NCI-H82 treated with DMSO at 0.1 percent for 48 hours (cell line): Measurements from ENCODE around the gene MYO1E.
"Not testable (repeated sequence)": the region's sequence is repeated elsewhere in the genome, so short reads cannot be mapped to it uniquely, and the experiment has no call there.

ENCODE experiments used
- DNase-seq: peaks from one replicate; lab custom pipeline; 2025; ENCODE audit not compliant: unreplicated experiment; lab: John Stamatoyannopoulos, UW

MYO1E gene

GRCh38 chr15:59372352-59373211 lies at the start of gene MYO1E:
TSS of gene MYO1E (minus strand) at chr15:59372871. CDS start at chr15:59372500, 371 bp downstream.
- peak; percentile 84 for DNase-seq

GRCh38 chr15:59420986-59421618 lies 48.4 kb upstream of the MYO1E start:
- no peak for DNase-seq

GRCh38 chr15:59420108-59420507 lies 47.4 kb upstream of the MYO1E start:
- no peak for DNase-seq

GRCh38 chr15:59419170-59419569 lies 46.5 kb upstream of the MYO1E start:
- DNase-seq = no peak

- DNase-seq = no peak
These were observed 44.1 kb upstream of the MYO1E start for GRCh38 chr15:59416816-59417215.

GRCh38 chr15:59413577-59413976 lies 40.9 kb upstream of the MYO1E start:
- DNase-seq = no peak

- no peak for DNase-seq
These were observed 37.8 kb upstream of the MYO1E start for GRCh38 chr15:59410391-59410896.

GRCh38 chr15:59407946-59408345 lies 35.3 kb upstream of the MYO1E start:
- DNase-seq = no peak

- DNase-seq = no peak
These were observed 33.8 kb upstream of the MYO1E start for GRCh38 chr15:59406446-59406845.

GRCh38 chr15:59405079-59405478 lies 32.4 kb upstream of the MYO1E start:
- DNase-seq = no peak

- no peak for DNase-seq
These were observed 29.3 kb upstream of the MYO1E start for GRCh38 chr15:59401824-59402569.

GRCh38 chr15:59401051-59401823 lies 28.6 kb upstream of the MYO1E start:
- DNase-seq = not testable (repeated sequence)

- no peak for DNase-seq
These were observed 27.6 kb upstream of the MYO1E start for GRCh38 chr15:59400103-59400813.

- DNase-seq = no peak
These were observed 26.9 kb upstream of the MYO1E start for GRCh38 chr15:59399465-59400102.

- DNase-seq = no peak
These were observed 25.5 kb upstream of the MYO1E start for GRCh38 chr15:59398220-59398619.

- DNase-seq = no peak
These were observed 24.0 kb upstream of the MYO1E start for GRCh38 chr15:59396679-59397078.

GRCh38 chr15:59396211-59396610 lies 23.5 kb upstream of the MYO1E start:
- no peak for DNase-seq

- DNase-seq = no peak
These were observed 21.5 kb upstream of the MYO1E start for GRCh38 chr15:59394166-59394661.

- no peak for DNase-seq
These were observed 19.6 kb upstream of the MYO1E start for GRCh38 chr15:59392299-59392698.
